WTC11 (cell line): ENCODE measurements around the gene FRS3. TPM values are rescaled to one million over a fixed set of nuclear protein-coding genes. Genes with fewer than 3 reads are reported as not detected.

Experiments used
- ATAC-seq: fragments of 200-7000 bp; cut with Tn5 transposase; 2 replicates; pipeline ENCODE4 v1.10.0; 2021; ENCODE audit warnings: mild to moderate bottlenecking, moderate library complexity
- CTCF ChIA-PET: fragments of 300-600 bp; sonication (Branson Sonifier 250); formaldehyde crosslinking; loops from one replicate; lab custom pipeline; 2021; ENCODE audit warnings: antibody characterized with exemption; lab: Charles Lee
- POLR2A ChIA-PET: fragments of 350-600 bp; sonication (Branson Sonifier 250); formaldehyde crosslinking; loops from one replicate; lab custom pipeline; 2021; ENCODE audit warnings: antibody characterized with exemption; lab: Charles Lee
- DNase-seq: peaks from one replicate; pipeline ENCODE4 v3.0.0; 2021; ENCODE audit warnings: low spot score
- H3K27ac Mint-ChIP-seq: 2 replicates; pipeline ENCODE4 v1.8.0; 2021; ENCODE audit warnings: mixed read lengths
- H3K27me3 Mint-ChIP-seq: 2 replicates; pipeline ENCODE4 v1.8.0; 2021; ENCODE audit warnings: low read depth, mild to moderate bottlenecking, moderate library complexity, mixed read lengths
- H3K36me3 Mint-ChIP-seq: 2 replicates; pipeline ENCODE4 v1.8.0; 2021; ENCODE audit warnings: mixed read lengths
- H3K4me1 Mint-ChIP-seq: 2 replicates; pipeline ENCODE4 v1.8.0; 2022; ENCODE audit warnings: mixed read lengths
- H3K4me3 Mint-ChIP-seq: 2 replicates; pipeline ENCODE4 v1.8.0; 2021; ENCODE audit warnings: mild to moderate bottlenecking, moderate library complexity, mixed read lengths
- H3K9me3 Mint-ChIP-seq: 2 replicates; pipeline ENCODE4 v1.8.0; 2021; ENCODE audit warnings: mixed read lengths
- ATF1 ChIP-seq: sonication (generic); formaldehyde crosslinking; IDR thresholded peaks from 2 replicates; pipeline ENCODE4 v1.8.1; 2023; ENCODE audit warnings: mild to moderate bottlenecking, moderate library complexity, missing genetic modification reagents
- ATF2 ChIP-seq: sonication (generic); formaldehyde crosslinking; IDR thresholded peaks from 2 replicates; pipeline ENCODE4 v1.8.1; 2022; ENCODE audit warnings: low read depth, missing genetic modification reagents, borderline replicate concordance
- CTCF ChIP-seq: fragments of 200-600 bp; IDR thresholded peaks from 2 replicates; pipeline ENCODE4 v1.8.0; 2022; ENCODE audit warnings: antibody characterized with exemption
- E2F4 ChIP-seq: sonication (generic); formaldehyde crosslinking; IDR thresholded peaks from 2 replicates; pipeline ENCODE4 v1.8.1; 2022; ENCODE audit warnings: low read depth, mild to moderate bottlenecking, moderate library complexity, missing genetic modification reagents, borderline replicate concordance
- FOXP4 ChIP-seq: sonication (generic); formaldehyde crosslinking; IDR thresholded peaks from 2 replicates; pipeline ENCODE4 v1.8.0; 2022; ENCODE audit warnings: mild to moderate bottlenecking, missing genetic modification reagents
- HMGA2 ChIP-seq: fragments of 250-450 bp; sonication (Bioruptor Pico); IDR thresholded peaks from 2 replicates; pipeline ENCODE4 v1.4.0; 2021; ENCODE audit warnings: mild to moderate bottlenecking, moderate library complexity
- KAT7 ChIP-seq: sonication (generic); formaldehyde crosslinking; IDR thresholded peaks from 2 replicates; pipeline ENCODE4 v1.8.1; 2023; ENCODE audit warnings: missing genetic modification reagents, mild to moderate bottlenecking, borderline replicate concordance
- NFYB ChIP-seq: sonication (generic); formaldehyde crosslinking; conservative IDR thresholded peaks from 2 replicates; pipeline ENCODE4 v1.8.0; 2022; ENCODE audit warnings: low read depth, missing genetic modification reagents
- NR2C2 ChIP-seq: sonication (generic); formaldehyde crosslinking; IDR thresholded peaks from 2 replicates; pipeline ENCODE4 v1.8.0; 2022; ENCODE audit warnings: mild to moderate bottlenecking, missing genetic modification reagents
- OVOL2 ChIP-seq: fragments of 250-450 bp; sonication (Bioruptor Pico); IDR thresholded peaks from 2 replicates; pipeline ENCODE4 v1.9.0; 2021; ENCODE audit warnings: mild to moderate bottlenecking, borderline replicate concordance
- SOX15 ChIP-seq: fragments of 250-450 bp; sonication (Bioruptor Pico); IDR thresholded peaks from 2 replicates; pipeline ENCODE4 v1.9.0; 2021; ENCODE audit warnings: mild to moderate bottlenecking
- TEAD1 ChIP-seq: sonication (generic); formaldehyde crosslinking; IDR thresholded peaks from 2 replicates; pipeline ENCODE4 v1.8.0; 2022; ENCODE audit warnings: mild to moderate bottlenecking, missing genetic modification reagents
- TEAD4 ChIP-seq: sonication (generic); formaldehyde crosslinking; IDR thresholded peaks from 2 replicates; pipeline ENCODE4 v1.8.0; 2022; ENCODE audit warnings: mild to moderate bottlenecking, missing genetic modification reagents
- ZMAT4 ChIP-seq: fragments of 250-450 bp; sonication (Bioruptor Pico); IDR thresholded peaks from 2 replicates; pipeline ENCODE4 v1.9.0; 2021; ENCODE audit warnings: mild to moderate bottlenecking
- ZNF138 ChIP-seq: sonication (generic); formaldehyde crosslinking; conservative IDR thresholded peaks from 2 replicates; pipeline ENCODE4 v1.8.1; 2022; ENCODE audit warnings: mild to moderate bottlenecking, moderate library complexity, missing genetic modification reagents
- ZNF317 ChIP-seq: sonication (generic); formaldehyde crosslinking; IDR thresholded peaks from 2 replicates; pipeline ENCODE4 v1.8.1; 2023; ENCODE audit warnings: low read depth, mild to moderate bottlenecking, moderate library complexity, missing genetic modification reagents, borderline replicate concordance
- ZSCAN18 ChIP-seq: fragments of 250-450 bp; sonication (Bioruptor Pico); IDR thresholded peaks from 2 replicates; pipeline ENCODE4 v2.1.2; 2022; ENCODE audit warnings: mild to moderate bottlenecking, moderate library complexity
- total RNA-seq: library from RNA; stranded (reverse); gene quantifications from 3 replicates; pipeline ENCODE4 v1.2.3, GENCODE V29; 2021

The FRS3 gene
- total RNA-seq, 1 experiment from 2014 or later: 7.8 TPM

- POLR2A ChIA-PET: no interaction called here
- CTCF ChIA-PET: interaction anchor here (1.2 to 1.4 kb wide), 2 partner anchors 36 to 50 kb away, joined by 4 to 5 read pairs; no protein-coding TSS in a partner anchor
- H3K27ac Mint-ChIP-seq: no peak overlapping the region
These were observed 29.3 kb downstream of the FRS3 start for GRCh38 chr6:41750374-41750773.

GRCh38 chr6:41748542-41748941, 31.2 kb downstream of the FRS3 start:
- ATAC-seq: no peak
- Mint-ChIP-seq H3K4me1 (no peaks in the 10 kb centered on the region), H3K4me3 (no peak overlapping the region), H3K27me3 (peaks cover 3% of the 10 kb centered on the region; the same call in 1 of the 2 replicates), H3K27ac (no peak overlapping the region), H3K9me3 (no peaks in the 10 kb centered on the region), H3K36me3 (no peaks in the 10 kb centered on the region)
- CTCF ChIA-PET: interaction anchor here (0.7 to 2.7 kb wide), 5 partner anchors 14 to 43 kb away, joined by 3 to 16 read pairs (median 3); partner anchors contain the start of genes FRS3 and TFEB
- TF ChIP-seq CTCF (no peak), NR2C2 (CRISPR knock-in tag) (no peak), FOXP4 (CRISPR knock-in tag) (no peak)
- no peak for DNase-seq
- POLR2A ChIA-PET: interaction anchor here (0.7 kb wide), 1 partner anchor 20 kb away, joined by 4 read pairs; no protein-coding TSS in a partner anchor

More at GRCh38 chr6:41750374-41750773, 29.3 kb downstream of the FRS3 start:
- DNase-seq: no peak
- Mint-ChIP-seq H3K27me3 (peaks cover 3% of the 10 kb centered on the region; the same call in 1 of the 2 replicates), H3K36me3 (no peaks in the 10 kb centered on the region), H3K4me1 (no peaks in the 10 kb centered on the region), H3K9me3 (no peaks in the 10 kb centered on the region), H3K4me3 (no peak overlapping the region)
- no peak for TF ChIP-seq TEAD1
- TF ChIP-seq TEAD4 (CRISPR knock-in tag): no peak
- TF ChIP-seq KAT7: no peak
- no peak for TF ChIP-seq SOX15 (CRISPR knock-in tag)
- TF ChIP-seq ATF1 (CRISPR knock-in tag): no peak
- no peak for TF ChIP-seq OVOL2
- no peak for TF ChIP-seq ZNF317 (CRISPR knock-in tag)
- TF ChIP-seq NFYB: no peak
- TF ChIP-seq ZNF138 (CRISPR knock-in tag): no peak
- TF ChIP-seq ZMAT4 (CRISPR knock-in tag): no peak
- no peak for TF ChIP-seq HMGA2
- no peak for TF ChIP-seq ATF2 (CRISPR knock-in tag)
- no peak for TF ChIP-seq E2F4 (CRISPR knock-in tag)
- no peak for TF ChIP-seq ZSCAN18 (CRISPR knock-in tag)
- no peak for ATAC-seq
